HG03354 (cell line): ENCODE results near the gene SALL2.

Source experiments
- ATAC-seq: cut with Tn5 transposase; IDR thresholded peaks from one replicate; pipeline ENCODE4 v1.9.1; 2021; ENCODE audit warnings: mild to moderate bottlenecking; ENCODE audit not compliant: unreplicated experiment, poor library complexity, severe bottlenecking

Gene SALL2

GRCh38 chr14:21528381-21529348 lies 2.5 kb upstream of the SALL2 start:
- ATAC-seq = no peak

GRCh38 chr14:21527318-21527679 lies 1.2 kb upstream of the SALL2 start:
- ATAC-seq = no peak

- peak; percentile 50 for ATAC-seq
Observed at GRCh38 chr14:21526672-21527317, 649 bp upstream of the SALL2 start.

- ATAC-seq = no peak
Observed at GRCh38 chr14:21525571-21525961, 580 bp downstream of the SALL2 start.

GRCh38 chr14:21524575-21525490 lies 1.3 kb downstream of the SALL2 start:
- ATAC-seq = no peak

- ATAC-seq = no peak
Observed at GRCh38 chr14:21523203-21523602, 2.9 kb downstream of the SALL2 start.

- ATAC-seq = no peak
Observed at GRCh38 chr14:21521501-21521900, 4.6 kb downstream of the SALL2 start.

GRCh38 chr14:21520767-21521166 lies 5.4 kb downstream of the SALL2 start:
- ATAC-seq = no peak

GRCh38 chr14:21518725-21519124 lies 7.4 kb downstream of the SALL2 start:
- ATAC-seq = no peak

- ATAC-seq = no peak
Observed at GRCh38 chr14:21514341-21514740, 11.8 kb downstream of the SALL2 start.

GRCh38 chr14:21510735-21511657 lies 15.2 kb downstream of the SALL2 start, which contains the start of gene METTL3:
Gene METTL3 (minus strand): TSS chr14:21511340. CDS start chr14:21511223, 117 bp downstream.
- peak; percentile 98 for ATAC-seq

GRCh38 chr14:21509432-21510143 lies 16.6 kb downstream of the SALL2 start:
- no peak for ATAC-seq

- ATAC-seq = no peak
Observed at GRCh38 chr14:21506557-21506956, 19.6 kb downstream of the SALL2 start.

GRCh38 chr14:21505012-21505553 lies 21.1 kb downstream of the SALL2 start:
- peak; percentile 81 for ATAC-seq

GRCh38 chr14:21503376-21503775 lies 22.8 kb downstream of the SALL2 start:
- no peak for ATAC-seq

- no peak for ATAC-seq
Observed at GRCh38 chr14:21501568-21501967, 24.6 kb downstream of the SALL2 start.

- peak; percentile 60 for ATAC-seq
Observed at GRCh38 chr14:21498540-21499526, 27.3 kb downstream of the SALL2 start.
